Embryonic facial prominence (tissue), 1 donor: ENCODE measurements around the gene CEMIP2.

ENCODE experiments used
- DNase-seq: peaks from one replicate; pipeline ENCODE4 v3.0.0-alpha.2; 2016; ENCODE audit errors: extremely low spot score

CEMIP2 gene

GRCh38 chr9:71748280-71748743, 20.0 kb downstream of the CEMIP2 start:
- no peak for DNase-seq

GRCh38 chr9:71747576-71747975, 20.7 kb downstream of the CEMIP2 start:
- no peak for DNase-seq

- DNase-seq = no peak
Observed at GRCh38 chr9:71746758-71747125, 21.6 kb downstream of the CEMIP2 start.

- DNase-seq = no peak
Observed at GRCh38 chr9:71746023-71746757, 22.1 kb downstream of the CEMIP2 start.

- no peak for DNase-seq
Observed at GRCh38 chr9:71744754-71745521, 23.4 kb downstream of the CEMIP2 start.

- DNase-seq = no peak
Observed at GRCh38 chr9:71743882-71744281, 24.4 kb downstream of the CEMIP2 start.

- no peak for DNase-seq
Observed at GRCh38 chr9:71743217-71743705, 25.1 kb downstream of the CEMIP2 start.

- DNase-seq = no peak
Observed at GRCh38 chr9:71742703-71743102, 25.6 kb downstream of the CEMIP2 start.

- DNase-seq = no peak
Observed at GRCh38 chr9:71741926-71742648, 26.2 kb downstream of the CEMIP2 start.

- DNase-seq = no peak
Observed at GRCh38 chr9:71740199-71740598, 28.1 kb downstream of the CEMIP2 start.

GRCh38 chr9:71737455-71737854, 30.9 kb downstream of the CEMIP2 start:
- no peak for DNase-seq

- no peak for DNase-seq
Observed at GRCh38 chr9:71736236-71736635, 32.1 kb downstream of the CEMIP2 start.

- DNase-seq = no peak
Observed at GRCh38 chr9:71734950-71735349, 33.4 kb downstream of the CEMIP2 start.

- DNase-seq = no peak
Observed at GRCh38 chr9:71733176-71733575, 35.1 kb downstream of the CEMIP2 start.

GRCh38 chr9:71729816-71730526, 38.3 kb downstream of the CEMIP2 start:
- DNase-seq = no peak

GRCh38 chr9:71726723-71727122, 41.6 kb downstream of the CEMIP2 start:
- no peak for DNase-seq

- no peak for DNase-seq
Observed at GRCh38 chr9:71725590-71726338, 42.5 kb downstream of the CEMIP2 start.

- DNase-seq = no peak
Observed at GRCh38 chr9:71721855-71722254, 46.5 kb downstream of the CEMIP2 start.

- peak; percentile 34 for DNase-seq
Observed at GRCh38 chr9:71719562-71719961, 48.8 kb downstream of the CEMIP2 start.

GRCh38 chr9:71719088-71719487, 49.2 kb downstream of the CEMIP2 start:
- DNase-seq = no peak
